OCI-LY7 (cell line): ENCODE results near the gene LINGO4. TPM values are rescaled to one million over a fixed set of nuclear protein-coding genes. Genes with fewer than 3 reads are reported as not detected.

Experiments used
- BruUV-seq: library from RNA; stranded (reverse); fragments of 400-500 nt; replicated peaks from 2 replicates; lab custom pipeline; 2021; lab: Mats Ljungman, UMichigan
- CTCF ChIA-PET: fragments of 300-600 bp; sonication (Branson Sonifier 250); formaldehyde crosslinking; loops from one replicate; lab custom pipeline; 2022; ENCODE audit warnings: antibody characterized with exemption; ENCODE audit not compliant: unreplicated experiment; lab: Charles Lee
- POLR2A ChIA-PET: fragments of 300-600 bp; sonication (Branson Sonifier 250); formaldehyde crosslinking; loops from one replicate; lab custom pipeline; 2022; ENCODE audit warnings: antibody characterized with exemption; lab: Charles Lee
- DNase-seq: peaks from one replicate; pipeline ENCODE4 v3.0.0-alpha.2; 2015; ENCODE audit warnings: low spot score
- H2AFZ ChIP-seq: fragments of 200-600 bp; sonication (generic), shearing (Covaris generic); 2 replicates; pipeline ENCODE4 v1.6.1; 2014; ENCODE audit warnings: mild to moderate bottlenecking, antibody characterized with exemption, low read length, moderate library complexity
- H3K27ac ChIP-seq: fragments of 200-600 bp; sonication (generic); 2 replicates; pipeline ENCODE4 v1.5.1; 2014; ENCODE audit warnings: mixed run types, low read depth, mild to moderate bottlenecking, moderate library complexity, low read length, inconsistent platforms; ENCODE audit not compliant: poor library complexity, severe bottlenecking
- H3K36me3 ChIP-seq: fragments of 200-600 bp; sonication (generic); 2 replicates; pipeline ENCODE4 v1.6.1; 2014; ENCODE audit warnings: mild to moderate bottlenecking, antibody characterized with exemption, low read length, moderate library complexity, mixed read lengths; ENCODE audit not compliant: insufficient read depth
- H3K4me1 ChIP-seq: fragments of 200-600 bp; sonication (generic); 2 replicates; pipeline ENCODE4 v1.5.1; 2014; ENCODE audit warnings: mild to moderate bottlenecking, low read length; ENCODE audit not compliant: insufficient read depth, poor library complexity, severe bottlenecking
- H3K4me2 ChIP-seq: fragments of 200-600 bp; sonication (generic); 2 replicates; pipeline ENCODE4 v1.6.1; 2014; ENCODE audit warnings: mild to moderate bottlenecking, low read length
- H3K4me3 ChIP-seq: fragments of 200-600 bp; sonication (generic); 2 replicates; pipeline ENCODE4 v1.5.1; 2014; ENCODE audit warnings: mild to moderate bottlenecking, low read depth, low read length; ENCODE audit not compliant: poor library complexity, severe bottlenecking
- H3K79me2 ChIP-seq: fragments of 200-600 bp; sonication (generic); 2 replicates; pipeline ENCODE4 v1.6.1; 2016; ENCODE audit warnings: low read depth, mild to moderate bottlenecking, low read length, moderate library complexity, mixed read lengths; ENCODE audit not compliant: insufficient read depth
- H3K9me2 ChIP-seq: fragments of 200-600 bp; sonication (generic); 2 replicates; pipeline ENCODE4 v1.6.1; 2016; ENCODE audit warnings: mild to moderate bottlenecking, low read length, mixed read lengths; ENCODE audit not compliant: insufficient read depth
- H3K9me3 ChIP-seq: fragments of 200-600 bp; sonication (generic); 2 replicates; pipeline ENCODE4 v1.6.1; 2014; ENCODE audit warnings: mild to moderate bottlenecking, mixed run types, low read length, mixed read lengths
- H4K20me1 ChIP-seq: fragments of 200-600 bp; sonication (generic); 2 replicates; pipeline ENCODE4 v1.6.1; 2014; ENCODE audit warnings: mild to moderate bottlenecking, antibody characterized with exemption, low read length, moderate library complexity, mixed read lengths; ENCODE audit not compliant: insufficient read depth
- CTCF ChIP-seq: fragments of 200-600 bp; sonication (generic); conservative IDR thresholded peaks from 2 replicates; pipeline ENCODE4 v1.5.1; 2014; ENCODE audit warnings: mild to moderate bottlenecking, antibody characterized with exemption, low read length, moderate library complexity, mixed read lengths
- EZH2phosphoT487 ChIP-seq: fragments of 200-600 bp; sonication (generic); IDR thresholded peaks from 2 replicates; pipeline ENCODE4 v1.6.1; 2018; ENCODE audit warnings: low read depth, borderline replicate concordance, mild to moderate bottlenecking, mixed run types, antibody characterized with exemption, low read length, moderate library complexity, mixed read lengths
- intact Hi-C: fragments of 100-400 bp; cut with micrococcal nuclease; formaldehyde crosslinking; loops from one replicate; pipeline ENCODE4 v1.10.0; 2022; ENCODE audit not compliant: unreplicated experiment
- total RNA-seq, 2 experiments: library from RNA; depleted of rRNA in 1 of 2; stranded (reverse); fragments of >200 nt in 1 of 2; shearing (Covaris generic) in 1 of 2; gene quantifications; 2 replicates each; pipeline ENCODE4 v1.2.3, GENCODE V29; 2014 to 2022

The LINGO4 gene
- total RNA-seq, 2 experiments from 2014 or later = not detected

- Histone ChIP-seq H4K20me1 (no peaks in the 10 kb centered on the region), H3K79me2 (no peaks in the 10 kb centered on the region), H3K27ac (no peak overlapping the region), H3K4me1 (no peaks in the 10 kb centered on the region), H3K4me3 (no peak overlapping the region), H2AFZ (no peak overlapping the region), H3K4me2 (no peak overlapping the region), H3K36me3 (no peaks in the 10 kb centered on the region), H3K9me2 (no peaks in the 10 kb centered on the region), H3K9me3 (no peaks in the 10 kb centered on the region)
- no peak for DNase-seq
- ChIA-PET CTCF (interaction anchor here (0.6 to 1.8 kb wide), 3 partner anchors 21 to 536 kb away, joined by 3 to 4 read pairs (median 4); no protein-coding TSS in a partner anchor), POLR2A (interaction anchor here (0.6 kb wide), 1 partner anchor 101 kb away, joined by 3 read pairs; no protein-coding TSS in a partner anchor)
- intact Hi-C loops = loop anchor here (2.0 to 5.0 kb wide), 2 partner anchors 102 to 120 kb away; partner anchors contain the start of gene CELF3
- TF ChIP-seq EZH2phosphoT487 (no peak), CTCF (no peak)
- no TSS peak for BruUV-seq
These were observed 32.0 kb upstream of the LINGO4 start for GRCh38 chr1:151837197-151837596.

DNA sequence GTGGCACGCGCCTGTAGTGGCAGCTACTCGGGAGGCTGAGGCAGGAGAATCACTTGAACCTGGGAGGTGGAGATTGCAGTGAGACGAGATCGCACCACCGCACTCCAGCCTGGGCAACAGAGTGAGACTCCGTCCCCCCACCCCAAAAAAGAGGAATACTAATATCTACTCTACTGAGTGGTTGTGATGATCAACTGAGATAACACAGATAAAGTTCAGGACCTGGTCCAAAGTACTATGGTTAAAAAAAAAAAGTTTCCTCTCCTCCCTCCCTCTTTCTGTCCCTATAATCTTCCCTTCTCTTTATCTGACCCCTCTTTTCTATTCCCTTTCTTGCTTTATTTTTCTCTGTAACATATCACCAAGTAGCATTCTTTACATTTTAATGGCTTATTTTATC lies 30.4 kb upstream of the LINGO4 start:
- Histone ChIP-seq H3K79me2 (no peaks in the 10 kb centered on the region), H3K27ac (no peak overlapping the region), H3K4me2 (no peak overlapping the region), H3K9me3 (no peaks in the 10 kb centered on the region), H2AFZ (no peak overlapping the region), H3K4me3 (no peak overlapping the region), H3K4me1 (peaks cover 5% of the 10 kb centered on the region), H3K9me2 (no peaks in the 10 kb centered on the region), H3K36me3 (no peaks in the 10 kb centered on the region), H4K20me1 (no peaks in the 10 kb centered on the region)
- ChIA-PET CTCF (interaction anchor here (1.8 kb wide), 1 partner anchor 534 kb away, joined by 4 read pairs; no protein-coding TSS in a partner anchor), POLR2A (interaction anchor here (0.6 kb wide), 1 partner anchor 8 kb away, joined by 3 read pairs; no protein-coding TSS in a partner anchor)
- intact Hi-C loops = loop anchor here (5.0 kb wide), 1 partner anchor 118 kb away; the partner anchor contains the start of gene CELF3
- TF ChIP-seq CTCF (no peak), EZH2phosphoT487 (no peak)
- no peak for DNase-seq
- no TSS peak for BruUV-seq

DNA sequence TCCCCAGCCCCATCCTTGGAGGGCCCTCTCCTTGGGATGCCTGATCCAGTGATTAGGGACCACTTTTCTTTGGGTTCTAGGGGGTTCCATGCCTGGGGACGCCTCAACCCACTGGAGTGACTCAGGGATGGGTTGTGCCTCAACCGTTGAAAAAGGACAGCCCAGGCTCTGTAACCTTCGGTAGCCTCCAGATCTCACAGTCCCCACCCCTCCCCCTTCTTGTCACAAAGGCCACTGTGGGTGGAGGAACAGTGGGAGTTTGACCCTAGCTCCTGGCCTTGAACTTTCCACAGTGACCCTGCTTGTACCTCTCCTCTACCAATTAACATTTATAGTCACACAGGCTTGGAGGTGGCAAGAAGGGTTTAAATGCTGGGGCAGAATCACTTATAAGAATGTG lies 29.0 kb upstream of the LINGO4 start:
- intact Hi-C loops = loop anchor here (5.0 kb wide), 1 partner anchor 392 kb away; no protein-coding TSS in a partner anchor
- Histone ChIP-seq H3K27ac (no peak overlapping the region), H3K9me2 (no peaks in the 10 kb centered on the region), H4K20me1 (no peaks in the 10 kb centered on the region), H3K79me2 (no peaks in the 10 kb centered on the region), H3K4me1 (peaks cover 6% of the 10 kb centered on the region), H2AFZ (no peak overlapping the region), H3K4me3 (no peak overlapping the region), H3K9me3 (no peaks in the 10 kb centered on the region), H3K36me3 (no peaks in the 10 kb centered on the region), H3K4me2 (no peak overlapping the region)
- CTCF ChIA-PET = no interaction called here
- TF ChIP-seq CTCF (no peak), EZH2phosphoT487 (no peak)
- POLR2A ChIA-PET = no interaction called here
- DNase-seq = no peak
- no TSS peak for BruUV-seq
